K562 (cell line): ENCODE results near the gene WTAP. TPM values are rescaled to one million over a fixed set of nuclear protein-coding genes. Genes with fewer than 3 reads are reported as not detected.

Source experiments
- CREM ChIP-seq: IDR thresholded peaks from 2 replicates; pipeline ENCODE4 v1.6.1; 2014; ENCODE audit warnings: antibody characterized with exemption, low read depth
- GATAD2A ChIP-seq: fragments of 450-650 bp; IDR thresholded peaks from 2 replicates; pipeline ENCODE4 v1.6.1; 2017
- HCFC1 ChIP-seq: IDR thresholded peaks from 2 replicates; pipeline ENCODE4 v1.6.1; 2012; ENCODE audit warnings: low read depth, low read length, improper control_type of control experiment
- HDAC8 ChIP-seq: fragments of 450-650 bp; IDR thresholded peaks from 2 replicates; pipeline ENCODE4 v1.6.1; 2016; ENCODE audit warnings: mild to moderate bottlenecking, missing genetic modification characterization, moderate library complexity, missing compliant biosample characterization
- NR2C1 ChIP-seq, 2 experiments: fragments of 450-650 bp; IDR thresholded peaks; 2 replicates each; pipeline ENCODE4 v1.6.1; 2017; ENCODE audit warnings: mild to moderate bottlenecking in 2 of 2, antibody characterized with exemption in 1 of 2, inconsistent platforms in 1 of 2, missing compliant biosample characterization in 1 of 2, missing genetic modification characterization in 1 of 2
- SMARCA5 ChIP-seq: fragments of 450-650 bp; IDR thresholded peaks from 2 replicates; pipeline ENCODE4 v1.6.1; 2016
- SRSF3 ChIP-seq: fragments of 200-400 bp; formaldehyde crosslinking; IDR thresholded peaks from 2 replicates; pipeline ENCODE4 v1.6.1; 2016; ENCODE audit warnings: mild to moderate bottlenecking, low read length, moderate library complexity; ENCODE audit not compliant: insufficient read depth
- ZNF23 ChIP-seq: fragments of 250-450 bp; sonication (Bioruptor Pico); IDR thresholded peaks from 2 replicates; pipeline ENCODE4 v1.4.0; 2020; ENCODE audit warnings: mild to moderate bottlenecking
- polyA plus RNA-seq, 8 experiments: library from polyadenylated mRNA; depleted of rRNA in 4 of 8; stranded (reverse) in 5 of 8; unstranded in 3 of 8; fragments of >200 nt; fragmentation: Nextera tagmentation in 2 of 8; fragmentation: Illumina TruSeq in 1 of 8; extraction: Ambion mirVana in 2 of 8; extraction: Trizol in 1 of 8; gene quantifications; 2 replicates each; pipeline versions ENCODE4 v1.2.1 to v1.2.3, GENCODE V29; 2011 to 2014; ENCODE audit warnings: inconsistent platforms in 1 of 8, missing spikeins in 1 of 8
- total RNA-seq, 7 experiments: library from RNA; depleted of rRNA in 6 of 7; stranded (reverse); fragments of >200 nt in 6 of 7; fragmentation: Illumina TruSeq in 2 of 7; extraction: Trizol in 2 of 7; gene quantifications; 2 replicates each; pipeline versions ENCODE4 v1.2.1 to v1.2.3, GENCODE V29; 2011 to 2021; ENCODE audit warnings: low replicate concordance in 1 of 7
- TF ChIP-seq, protein P1 (sequence below): IDR thresholded peaks from 3 replicates; pipeline ENCODE4 v1.6.1; 2011; ENCODE audit warnings: borderline replicate concordance, mild to moderate bottlenecking; ENCODE audit not compliant: insufficient read length, insufficient read depth
- TF ChIP-seq, protein P2 (sequence below), 2 experiments: IDR thresholded peaks; 2 replicates each; pipeline ENCODE4 v1.6.1; 2011; ENCODE audit warnings: borderline replicate concordance in 1 of 2, control low read depth in 1 of 2, low read depth in 1 of 2, low read length in 1 of 2, mild to moderate bottlenecking in 1 of 2, mixed read lengths in 1 of 2, moderate library complexity in 1 of 2; ENCODE audit not compliant: insufficient read depth in 1 of 2, insufficient read length in 1 of 2, poor library complexity in 1 of 2, severe bottlenecking in 1 of 2; ENCODE audit errors: extremely low read depth in 1 of 2
- TF ChIP-seq, protein P3 (sequence below): sonication (generic); formaldehyde crosslinking; IDR thresholded peaks from 2 replicates; pipeline ENCODE4 v1.8.0; 2023; ENCODE audit warnings: mild to moderate bottlenecking, missing genetic modification reagents
- TF ChIP-seq, protein P4 (sequence below), 3 experiments: fragments of 200-800 bp in 1 of 3; fragments of 250-450 bp in 1 of 3; fragments of 450-650 bp in 1 of 3; sonication (Bioruptor Pico) in 1 of 3; sonication (Bioruptor generic) in 1 of 3; formaldehyde crosslinking in 1 of 3; IDR thresholded peaks; 2 replicates each; pipeline versions ENCODE4 v1.6.1 to v1.8.0; 2016 to 2022; ENCODE audit warnings: mild to moderate bottlenecking in 2 of 3, missing genetic modification characterization in 2 of 3, missing compliant biosample characterization in 1 of 3, moderate library complexity in 1 of 3

WTAP gene
- total and polyA plus RNA-seq, 9 of the 15 experiments (the other 6 are each of a cell fraction or from before 2014, with no cell fraction given), result 52.4 to 156 (median 110) TPM

DNA sequence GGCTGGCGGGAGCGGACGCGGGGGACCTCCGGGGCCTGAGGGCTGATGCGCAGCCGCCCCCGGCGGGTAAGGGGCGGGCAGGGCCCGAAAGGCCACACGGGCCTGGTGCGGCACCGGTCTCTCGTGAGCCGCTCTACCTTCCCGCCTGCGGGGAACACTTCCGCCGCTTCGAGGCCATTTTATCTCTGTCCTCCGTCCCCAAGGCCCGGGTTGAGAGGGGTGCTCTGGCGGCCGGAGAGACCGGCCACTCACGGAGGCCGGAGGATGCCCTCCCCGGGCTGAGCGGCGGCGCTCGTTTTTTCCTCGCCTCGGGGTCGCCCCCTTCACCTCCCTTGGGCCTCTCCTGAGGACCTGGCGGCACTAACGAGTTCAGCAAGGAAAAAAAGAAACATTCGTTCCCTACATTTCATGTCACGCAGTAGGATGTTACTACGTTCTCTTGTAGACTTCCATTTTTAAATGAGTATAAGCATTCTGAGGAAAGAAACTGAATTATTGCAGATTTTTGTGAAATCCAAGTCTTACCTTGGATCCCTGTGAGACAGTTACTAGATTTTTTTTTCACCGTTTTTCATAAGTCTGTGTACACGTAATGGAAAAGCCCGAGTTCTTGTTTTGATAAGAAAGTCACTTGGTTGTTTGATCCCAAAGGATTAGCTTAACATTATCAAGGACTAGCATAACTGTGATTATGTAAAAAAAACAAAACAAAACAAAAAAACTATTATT, 575 bp downstream of the WTAP start (continued):
- TF ChIP-seq, protein P1, sequence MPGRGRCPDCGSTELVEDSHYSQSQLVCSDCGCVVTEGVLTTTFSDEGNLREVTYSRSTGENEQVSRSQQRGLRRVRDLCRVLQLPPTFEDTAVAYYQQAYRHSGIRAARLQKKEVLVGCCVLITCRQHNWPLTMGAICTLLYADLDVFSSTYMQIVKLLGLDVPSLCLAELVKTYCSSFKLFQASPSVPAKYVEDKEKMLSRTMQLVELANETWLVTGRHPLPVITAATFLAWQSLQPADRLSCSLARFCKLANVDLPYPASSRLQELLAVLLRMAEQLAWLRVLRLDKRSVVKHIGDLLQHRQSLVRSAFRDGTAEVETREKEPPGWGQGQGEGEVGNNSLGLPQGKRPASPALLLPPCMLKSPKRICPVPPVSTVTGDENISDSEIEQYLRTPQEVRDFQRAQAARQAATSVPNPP, result no peak
- TF ChIP-seq CREM (no peak), SRSF3 (no peak), SMARCA5 (no peak), GATAD2A (no peak), NR2C1 (IDR thresholded peaks at IDR 0.05) (no peak), NR2C1 (tag; IDR thresholded peaks at IDR 0.05) (peak; percentile 40; the same call in 1 of the 2 replicates), ZNF23 (CRISPR knock-in tag) (no peak), HCFC1 (peak; percentile 17; the same call in 1 of the 2 replicates), HDAC8 (peak; percentile 57; the same call in 1 of the 2 replicates)
- TF ChIP-seq, protein P2, sequence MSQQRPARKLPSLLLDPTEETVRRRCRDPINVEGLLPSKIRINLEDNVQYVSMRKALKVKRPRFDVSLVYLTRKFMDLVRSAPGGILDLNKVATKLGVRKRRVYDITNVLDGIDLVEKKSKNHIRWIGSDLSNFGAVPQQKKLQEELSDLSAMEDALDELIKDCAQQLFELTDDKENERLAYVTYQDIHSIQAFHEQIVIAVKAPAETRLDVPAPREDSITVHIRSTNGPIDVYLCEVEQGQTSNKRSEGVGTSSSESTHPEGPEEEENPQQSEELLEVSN (IDR thresholded peaks at IDR 0.05; ENCODE audit: borderline replicate concordance in 1 of 2, extremely low read depth in 1 of 2, insufficient read depth in 1 of 2, insufficient read length in 1 of 2, low read depth in 1 of 2, low read length in 1 of 2, poor library complexity in 1 of 2, severe bottlenecking in 1 of 2), result peak in 1 of 2 experiments; percentile 66
- TF ChIP-seq, protein P3, sequence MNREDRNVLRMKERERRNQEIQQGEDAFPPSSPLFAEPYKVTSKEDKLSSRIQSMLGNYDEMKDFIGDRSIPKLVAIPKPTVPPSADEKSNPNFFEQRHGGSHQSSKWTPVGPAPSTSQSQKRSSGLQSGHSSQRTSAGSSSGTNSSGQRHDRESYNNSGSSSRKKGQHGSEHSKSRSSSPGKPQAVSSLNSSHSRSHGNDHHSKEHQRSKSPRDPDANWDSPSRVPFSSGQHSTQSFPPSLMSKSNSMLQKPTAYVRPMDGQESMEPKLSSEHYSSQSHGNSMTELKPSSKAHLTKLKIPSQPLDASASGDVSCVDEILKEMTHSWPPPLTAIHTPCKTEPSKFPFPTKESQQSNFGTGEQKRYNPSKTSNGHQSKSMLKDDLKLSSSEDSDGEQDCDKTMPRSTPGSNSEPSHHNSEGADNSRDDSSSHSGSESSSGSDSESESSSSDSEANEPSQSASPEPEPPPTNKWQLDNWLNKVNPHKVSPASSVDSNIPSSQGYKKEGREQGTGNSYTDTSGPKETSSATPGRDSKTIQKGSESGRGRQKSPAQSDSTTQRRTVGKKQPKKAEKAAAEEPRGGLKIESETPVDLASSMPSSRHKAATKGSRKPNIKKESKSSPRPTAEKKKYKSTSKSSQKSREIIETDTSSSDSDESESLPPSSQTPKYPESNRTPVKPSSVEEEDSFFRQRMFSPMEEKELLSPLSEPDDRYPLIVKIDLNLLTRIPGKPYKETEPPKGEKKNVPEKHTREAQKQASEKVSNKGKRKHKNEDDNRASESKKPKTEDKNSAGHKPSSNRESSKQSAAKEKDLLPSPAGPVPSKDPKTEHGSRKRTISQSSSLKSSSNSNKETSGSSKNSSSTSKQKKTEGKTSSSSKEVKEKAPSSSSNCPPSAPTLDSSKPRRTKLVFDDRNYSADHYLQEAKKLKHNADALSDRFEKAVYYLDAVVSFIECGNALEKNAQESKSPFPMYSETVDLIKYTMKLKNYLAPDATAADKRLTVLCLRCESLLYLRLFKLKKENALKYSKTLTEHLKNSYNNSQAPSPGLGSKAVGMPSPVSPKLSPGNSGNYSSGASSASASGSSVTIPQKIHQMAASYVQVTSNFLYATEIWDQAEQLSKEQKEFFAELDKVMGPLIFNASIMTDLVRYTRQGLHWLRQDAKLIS, result peak; percentile 23
- TF ChIP-seq, protein P4, sequence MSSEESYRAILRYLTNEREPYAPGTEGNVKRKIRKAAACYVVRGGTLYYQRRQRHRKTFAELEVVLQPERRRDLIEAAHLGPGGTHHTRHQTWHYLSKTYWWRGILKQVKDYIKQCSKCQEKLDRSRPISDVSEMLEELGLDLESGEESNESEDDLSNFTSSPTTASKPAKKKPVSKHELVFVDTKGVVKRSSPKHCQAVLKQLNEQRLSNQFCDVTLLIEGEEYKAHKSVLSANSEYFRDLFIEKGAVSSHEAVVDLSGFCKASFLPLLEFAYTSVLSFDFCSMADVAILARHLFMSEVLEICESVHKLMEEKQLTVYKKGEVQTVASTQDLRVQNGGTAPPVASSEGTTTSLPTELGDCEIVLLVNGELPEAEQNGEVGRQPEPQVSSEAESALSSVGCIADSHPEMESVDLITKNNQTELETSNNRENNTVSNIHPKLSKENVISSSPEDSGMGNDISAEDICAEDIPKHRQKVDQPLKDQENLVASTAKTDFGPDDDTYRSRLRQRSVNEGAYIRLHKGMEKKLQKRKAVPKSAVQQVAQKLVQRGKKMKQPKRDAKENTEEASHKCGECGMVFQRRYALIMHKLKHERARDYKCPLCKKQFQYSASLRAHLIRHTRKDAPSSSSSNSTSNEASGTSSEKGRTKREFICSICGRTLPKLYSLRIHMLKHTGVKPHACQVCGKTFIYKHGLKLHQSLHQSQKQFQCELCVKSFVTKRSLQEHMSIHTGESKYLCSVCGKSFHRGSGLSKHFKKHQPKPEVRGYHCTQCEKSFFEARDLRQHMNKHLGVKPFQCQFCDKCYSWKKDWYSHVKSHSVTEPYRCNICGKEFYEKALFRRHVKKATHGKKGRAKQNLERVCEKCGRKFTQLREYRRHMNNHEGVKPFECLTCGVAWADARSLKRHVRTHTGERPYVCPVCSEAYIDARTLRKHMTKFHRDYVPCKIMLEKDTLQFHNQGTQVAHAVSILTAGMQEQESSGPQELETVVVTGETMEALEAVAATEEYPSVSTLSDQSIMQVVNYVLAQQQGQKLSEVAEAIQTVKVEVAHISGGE (CRISPR knock-in tag; IDR thresholded peaks at IDR 0.05), result peak in 2 of 3 experiments; percentile 61 to 67; a peak in 4 of 6 replicates
